ENCODE results near the gene NAALADL2. TPM values are rescaled to one million over a fixed set of nuclear protein-coding genes. Genes with fewer than 3 reads are reported as not detected.
A peak's percentile ranks its signal among the peaks of the same experiment; 100 is the strongest.

The NAALADL2 gene
- total RNA-seq, 1 donor = 23.5 TPM

DNA sequence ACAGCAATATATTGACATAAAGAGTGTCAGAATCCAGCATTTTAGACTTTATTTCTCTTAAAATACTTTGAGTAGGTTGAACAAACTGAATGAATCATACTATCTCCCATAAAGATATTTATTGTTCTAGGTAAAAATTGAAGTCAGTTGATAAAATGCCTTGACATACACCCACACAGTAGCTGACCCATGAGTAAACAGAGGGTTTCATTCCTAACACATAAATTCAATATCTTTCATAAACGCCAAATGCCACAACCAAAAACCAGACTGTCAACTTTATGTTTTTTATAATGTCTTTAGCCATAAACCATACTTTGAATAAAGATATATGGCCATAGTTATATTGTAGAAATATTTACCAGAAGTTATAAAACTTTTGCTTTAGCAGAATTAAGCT, 742.4 kb downstream of the NAALADL2 start:
- TF ChIP-seq, protein P1, sequence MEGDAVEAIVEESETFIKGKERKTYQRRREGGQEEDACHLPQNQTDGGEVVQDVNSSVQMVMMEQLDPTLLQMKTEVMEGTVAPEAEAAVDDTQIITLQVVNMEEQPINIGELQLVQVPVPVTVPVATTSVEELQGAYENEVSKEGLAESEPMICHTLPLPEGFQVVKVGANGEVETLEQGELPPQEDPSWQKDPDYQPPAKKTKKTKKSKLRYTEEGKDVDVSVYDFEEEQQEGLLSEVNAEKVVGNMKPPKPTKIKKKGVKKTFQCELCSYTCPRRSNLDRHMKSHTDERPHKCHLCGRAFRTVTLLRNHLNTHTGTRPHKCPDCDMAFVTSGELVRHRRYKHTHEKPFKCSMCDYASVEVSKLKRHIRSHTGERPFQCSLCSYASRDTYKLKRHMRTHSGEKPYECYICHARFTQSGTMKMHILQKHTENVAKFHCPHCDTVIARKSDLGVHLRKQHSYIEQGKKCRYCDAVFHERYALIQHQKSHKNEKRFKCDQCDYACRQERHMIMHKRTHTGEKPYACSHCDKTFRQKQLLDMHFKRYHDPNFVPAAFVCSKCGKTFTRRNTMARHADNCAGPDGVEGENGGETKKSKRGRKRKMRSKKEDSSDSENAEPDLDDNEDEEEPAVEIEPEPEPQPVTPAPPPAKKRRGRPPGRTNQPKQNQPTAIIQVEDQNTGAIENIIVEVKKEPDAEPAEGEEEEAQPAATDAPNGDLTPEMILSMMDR (IDR thresholded peaks at IDR 0.05; ENCODE audit: extremely low read depth, low read depth, low read length) = no peak
- H3K9me3 ChIP-seq (ENCODE audit: low read depth, low read length) = no peaks in the 10 kb centered on the region
- no peaks in the 10 kb centered on the region for H4K20me1 ChIP-seq (ENCODE audit: insufficient read depth, low read length)
- no peaks in the 10 kb centered on the region for H3K27me3 ChIP-seq (ENCODE audit: insufficient read depth, low read length)
- no peaks in the 10 kb centered on the region for H3K36me3 ChIP-seq (ENCODE audit: insufficient read depth, low read length)
- H3K4me2 ChIP-seq (ENCODE audit: insufficient read depth, low read length) = no peak overlapping the region
- no peaks in the 10 kb centered on the region for H3K4me1 ChIP-seq (ENCODE audit: insufficient read depth, low read length)
- H2AFZ ChIP-seq (ENCODE audit: low read length) = no peak overlapping the region
- no peaks in the 10 kb centered on the region for H3K79me2 ChIP-seq (ENCODE audit: insufficient read depth, low read length)
- no peak overlapping the region for H3K4me3 ChIP-seq (ENCODE audit: insufficient read depth, low read length)
- H3K27ac ChIP-seq (ENCODE audit: low read depth, low read length) = no peak overlapping the region
- peak; percentile 47 for DNase-seq (ENCODE audit: insufficient read length, low spot score, missing footprints)

DNA sequence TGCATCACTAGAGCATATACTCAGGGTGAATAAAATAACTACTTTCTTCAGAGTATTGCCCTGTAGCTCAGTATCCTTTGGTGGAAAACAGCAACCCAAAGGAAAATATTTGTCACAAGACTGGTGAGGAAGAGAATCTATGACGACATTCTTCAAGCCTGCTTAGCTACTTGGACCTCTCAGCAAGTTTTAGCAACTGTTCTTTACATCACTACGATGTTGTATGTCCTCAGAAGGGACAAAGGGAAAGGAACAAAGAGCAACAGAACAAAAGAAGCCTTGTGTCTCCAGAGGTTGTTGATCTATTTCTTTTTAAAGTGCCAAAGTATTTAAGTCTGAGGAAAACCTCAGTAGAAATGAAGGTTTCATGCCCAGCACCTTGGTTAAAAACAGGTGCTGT, 746.7 kb downstream of the NAALADL2 start:
- TF ChIP-seq, protein P1 (IDR thresholded peaks at IDR 0.05; ENCODE audit: extremely low read depth, low read depth, low read length) = no peak
- no peaks in the 10 kb centered on the region for H3K79me2 ChIP-seq (ENCODE audit: insufficient read depth, low read length)
- H3K27ac ChIP-seq (ENCODE audit: low read depth, low read length) = no peak overlapping the region
- no peaks in the 10 kb centered on the region for H3K36me3 ChIP-seq (ENCODE audit: insufficient read depth, low read length)
- no peak for DNase-seq (ENCODE audit: insufficient read length, low spot score, missing footprints)
- no peaks in the 10 kb centered on the region for H3K4me1 ChIP-seq (ENCODE audit: insufficient read depth, low read length)
- H2AFZ ChIP-seq (ENCODE audit: low read length) = no peak overlapping the region
- no peaks in the 10 kb centered on the region for H3K9me3 ChIP-seq (ENCODE audit: low read depth, low read length)
- H3K4me3 ChIP-seq (ENCODE audit: insufficient read depth, low read length) = no peak overlapping the region
- H4K20me1 ChIP-seq (ENCODE audit: insufficient read depth, low read length) = no peaks in the 10 kb centered on the region
- no peak overlapping the region for H3K4me2 ChIP-seq (ENCODE audit: insufficient read depth, low read length)
- H3K27me3 ChIP-seq (ENCODE audit: insufficient read depth, low read length) = no peaks in the 10 kb centered on the region

DNA sequence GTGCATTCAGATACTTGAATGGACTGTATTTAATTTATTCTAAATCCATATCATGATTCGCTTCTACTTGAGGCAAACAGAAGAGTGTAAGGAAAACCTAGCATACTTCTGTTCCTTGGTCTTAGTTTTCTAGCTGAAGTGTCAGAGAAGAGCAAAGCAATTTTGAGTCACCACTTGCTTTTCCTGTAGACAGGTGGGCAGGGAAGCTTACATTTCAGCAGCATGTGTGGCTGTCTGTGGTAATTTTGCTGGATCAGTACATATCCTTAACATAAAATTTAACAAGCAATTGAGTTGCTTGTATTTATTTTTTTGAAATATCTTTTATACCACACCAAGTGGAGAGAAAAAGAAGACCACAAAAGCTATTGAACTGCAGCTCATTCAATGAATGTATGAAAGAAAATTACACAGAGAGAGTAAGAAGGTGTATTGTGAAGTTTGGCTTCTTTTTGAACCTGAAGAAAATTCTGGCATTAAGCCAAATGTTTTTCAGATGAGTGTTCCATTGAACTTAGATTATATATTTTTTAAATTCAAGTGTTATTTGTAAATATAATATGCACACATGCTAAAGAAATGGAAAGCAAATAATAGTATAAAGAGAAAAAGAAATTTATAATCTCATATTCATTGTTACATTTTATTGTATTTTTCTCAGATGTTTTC, 747.6 kb downstream of the NAALADL2 start:
- Histone ChIP-seq H3K4me1 (ENCODE audit: insufficient read depth, low read length) (no peaks in the 10 kb centered on the region), H3K79me2 (ENCODE audit: insufficient read depth, low read length) (no peaks in the 10 kb centered on the region), H3K9me3 (ENCODE audit: low read depth, low read length) (no peaks in the 10 kb centered on the region), H3K4me3 (ENCODE audit: insufficient read depth, low read length) (no peak overlapping the region), H3K4me2 (ENCODE audit: insufficient read depth, low read length) (no peak overlapping the region), H3K27me3 (ENCODE audit: insufficient read depth, low read length) (no peaks in the 10 kb centered on the region), H3K27ac (ENCODE audit: low read depth, low read length) (no peak overlapping the region), H4K20me1 (ENCODE audit: insufficient read depth, low read length) (no peaks in the 10 kb centered on the region), H3K36me3 (ENCODE audit: insufficient read depth, low read length) (no peaks in the 10 kb centered on the region), H2AFZ (ENCODE audit: low read length) (no peak overlapping the region)
- no peak for DNase-seq (ENCODE audit: insufficient read length, low spot score, missing footprints)
- TF ChIP-seq, protein P1 (IDR thresholded peaks at IDR 0.05; ENCODE audit: extremely low read depth, low read depth, low read length) = no peak

DNA sequence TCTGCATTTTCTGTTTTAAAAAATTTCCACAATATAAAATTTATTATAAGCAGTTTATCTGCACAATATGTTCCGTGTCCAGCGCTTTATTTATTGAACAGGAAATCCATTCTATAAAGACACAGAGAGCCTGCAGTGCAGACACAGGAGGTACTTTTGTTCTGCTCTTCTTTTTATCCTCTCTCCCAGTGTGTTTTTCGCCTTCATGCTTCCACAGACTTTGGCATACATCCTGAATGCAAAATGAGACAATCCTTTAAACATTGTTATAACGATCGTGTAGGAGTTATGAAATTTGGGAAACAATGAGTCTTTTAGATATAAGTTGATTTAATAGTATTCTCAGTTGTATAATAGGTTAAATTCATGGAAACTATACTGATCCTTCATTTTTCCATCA, 749.2 kb downstream of the NAALADL2 start:
- TF ChIP-seq, protein P1 (IDR thresholded peaks at IDR 0.05; ENCODE audit: extremely low read depth, low read depth, low read length) = no peak
- H3K79me2 ChIP-seq (ENCODE audit: insufficient read depth, low read length) = no peaks in the 10 kb centered on the region
- DNase-seq (ENCODE audit: insufficient read length, low spot score, missing footprints) = no peak
- no peaks in the 10 kb centered on the region for H3K9me3 ChIP-seq (ENCODE audit: low read depth, low read length)
- H3K4me3 ChIP-seq (ENCODE audit: insufficient read depth, low read length) = no peak overlapping the region
- no peak overlapping the region for H3K27ac ChIP-seq (ENCODE audit: low read depth, low read length)
- H3K4me2 ChIP-seq (ENCODE audit: insufficient read depth, low read length) = no peak overlapping the region
- no peaks in the 10 kb centered on the region for H4K20me1 ChIP-seq (ENCODE audit: insufficient read depth, low read length)
- no peaks in the 10 kb centered on the region for H3K36me3 ChIP-seq (ENCODE audit: insufficient read depth, low read length)
- no peaks in the 10 kb centered on the region for H3K4me1 ChIP-seq (ENCODE audit: insufficient read depth, low read length)
- no peaks in the 10 kb centered on the region for H3K27me3 ChIP-seq (ENCODE audit: insufficient read depth, low read length)
- H2AFZ ChIP-seq (ENCODE audit: low read length) = no peak overlapping the region

Data from osteoblast (primary cell).